GM10266 (cell line): ENCODE measurements around the gene CORT.
A peak's percentile ranks its signal among the peaks of the same experiment; 100 is the strongest.

Source experiments
- DNase-seq: peaks from one replicate; pipeline ENCODE4 v3.0.0; 2012; ENCODE audit errors: extremely low spot score
- TF ChIP-seq, protein P1 (sequence below): IDR thresholded peaks from 2 replicates; pipeline ENCODE4 v1.5.1; 2012; ENCODE audit warnings: mild to moderate bottlenecking, low read depth; ENCODE audit not compliant: control insufficient read depth, insufficient read depth; ENCODE audit errors: missing control alignments

CORT gene

DNA sequence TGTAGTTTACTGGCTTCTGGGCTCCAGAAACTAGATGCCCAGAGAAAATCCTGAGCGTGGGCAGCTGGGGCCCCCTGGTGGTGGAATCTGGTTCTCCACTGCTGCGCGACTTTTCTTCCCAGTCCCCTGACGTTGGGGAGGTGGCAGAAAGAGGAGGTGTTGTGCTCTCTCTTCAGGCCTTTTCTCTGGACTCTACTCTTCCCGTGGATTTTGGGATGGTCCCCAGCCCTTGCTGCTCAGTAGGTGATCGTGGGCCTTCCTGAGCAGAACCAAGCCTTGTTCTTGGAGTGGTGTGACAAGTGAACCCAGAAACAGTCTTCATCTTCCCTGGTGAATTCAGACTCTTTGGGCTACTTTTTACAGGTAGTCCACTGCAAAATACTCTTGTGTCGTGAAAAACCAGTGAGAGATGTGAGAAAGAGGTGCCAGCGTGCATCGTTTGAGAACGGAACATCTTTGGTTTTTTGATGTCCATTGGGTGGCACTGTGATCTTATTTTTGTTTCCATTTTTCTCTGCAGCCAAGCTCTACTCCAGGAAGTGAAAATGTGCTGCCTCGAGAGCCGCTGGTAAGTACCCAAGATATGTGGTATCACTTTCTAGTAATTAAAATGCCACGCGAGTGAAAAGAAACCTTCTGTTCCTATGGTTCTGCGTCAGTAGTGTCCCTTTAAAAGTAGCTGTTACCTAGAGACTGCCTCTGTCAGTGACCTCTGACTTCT is 45.1 kb downstream of the CORT start:
- peak; percentile 76 for DNase-seq
- TF ChIP-seq, protein P1, sequence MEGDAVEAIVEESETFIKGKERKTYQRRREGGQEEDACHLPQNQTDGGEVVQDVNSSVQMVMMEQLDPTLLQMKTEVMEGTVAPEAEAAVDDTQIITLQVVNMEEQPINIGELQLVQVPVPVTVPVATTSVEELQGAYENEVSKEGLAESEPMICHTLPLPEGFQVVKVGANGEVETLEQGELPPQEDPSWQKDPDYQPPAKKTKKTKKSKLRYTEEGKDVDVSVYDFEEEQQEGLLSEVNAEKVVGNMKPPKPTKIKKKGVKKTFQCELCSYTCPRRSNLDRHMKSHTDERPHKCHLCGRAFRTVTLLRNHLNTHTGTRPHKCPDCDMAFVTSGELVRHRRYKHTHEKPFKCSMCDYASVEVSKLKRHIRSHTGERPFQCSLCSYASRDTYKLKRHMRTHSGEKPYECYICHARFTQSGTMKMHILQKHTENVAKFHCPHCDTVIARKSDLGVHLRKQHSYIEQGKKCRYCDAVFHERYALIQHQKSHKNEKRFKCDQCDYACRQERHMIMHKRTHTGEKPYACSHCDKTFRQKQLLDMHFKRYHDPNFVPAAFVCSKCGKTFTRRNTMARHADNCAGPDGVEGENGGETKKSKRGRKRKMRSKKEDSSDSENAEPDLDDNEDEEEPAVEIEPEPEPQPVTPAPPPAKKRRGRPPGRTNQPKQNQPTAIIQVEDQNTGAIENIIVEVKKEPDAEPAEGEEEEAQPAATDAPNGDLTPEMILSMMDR: peak; percentile 86

DNA sequence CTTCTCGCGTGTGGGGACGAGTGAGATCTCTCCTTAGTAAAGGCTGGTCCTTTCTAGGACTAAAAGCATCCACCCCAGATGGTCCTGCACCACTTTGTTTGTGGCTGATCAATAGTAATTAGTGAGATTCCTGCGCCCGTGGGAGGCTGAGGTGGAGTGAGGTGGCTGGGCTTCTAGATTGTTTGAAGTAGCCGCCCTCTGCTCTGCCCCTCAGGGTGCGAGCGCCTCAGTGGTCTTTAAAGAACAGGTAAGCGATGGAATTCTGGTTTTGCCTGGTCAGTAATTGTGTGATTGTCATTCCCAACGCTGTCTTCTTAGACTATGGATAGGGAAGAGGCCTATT is 45.6 kb downstream of the CORT start:
- TF ChIP-seq, protein P1: no peak
- no peak for DNase-seq

DNA sequence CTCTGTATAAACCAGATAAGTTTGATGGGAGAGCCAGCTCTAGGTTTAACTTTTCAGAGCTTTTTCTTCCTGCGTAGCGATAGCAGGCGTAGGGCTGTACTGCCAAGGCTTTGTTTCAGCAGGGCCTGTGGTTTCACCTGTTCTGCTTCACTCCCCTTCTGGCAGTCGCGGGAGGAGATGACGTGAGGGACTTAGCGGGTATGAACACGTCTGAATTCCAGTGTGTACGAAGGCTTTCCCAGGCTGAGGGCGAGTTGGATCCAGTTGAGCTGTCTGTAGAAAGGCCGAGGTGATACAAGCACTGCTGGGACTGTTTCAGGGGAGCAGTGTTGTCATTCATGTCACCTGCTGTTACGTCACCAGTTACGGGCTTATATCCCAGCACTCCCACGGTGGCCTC is 46.1 kb downstream of the CORT start:
- TF ChIP-seq, protein P1: no peak
- no peak for DNase-seq

DNA sequence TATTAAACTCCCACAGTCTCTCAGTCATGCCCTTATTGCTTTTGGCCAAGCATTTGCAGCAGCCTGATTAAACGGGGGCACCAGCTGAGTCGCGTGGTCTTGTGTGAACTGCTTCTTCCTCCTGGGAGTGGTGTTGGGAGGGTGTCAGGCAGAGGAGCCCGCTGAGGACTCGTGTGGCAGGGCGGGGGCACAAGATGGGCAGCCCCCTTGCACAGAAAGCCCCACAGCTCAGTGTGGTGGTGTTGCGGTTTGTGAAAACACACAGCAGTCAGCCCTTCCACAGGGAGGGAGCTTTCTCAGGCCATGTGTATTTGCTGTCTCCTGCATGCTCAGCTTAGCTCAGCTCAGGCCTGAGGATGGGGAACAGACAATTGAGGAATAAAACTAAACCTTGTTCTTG is 47.3 kb downstream of the CORT start:
- DNase-seq: no peak
- TF ChIP-seq, protein P1: no peak

DNA sequence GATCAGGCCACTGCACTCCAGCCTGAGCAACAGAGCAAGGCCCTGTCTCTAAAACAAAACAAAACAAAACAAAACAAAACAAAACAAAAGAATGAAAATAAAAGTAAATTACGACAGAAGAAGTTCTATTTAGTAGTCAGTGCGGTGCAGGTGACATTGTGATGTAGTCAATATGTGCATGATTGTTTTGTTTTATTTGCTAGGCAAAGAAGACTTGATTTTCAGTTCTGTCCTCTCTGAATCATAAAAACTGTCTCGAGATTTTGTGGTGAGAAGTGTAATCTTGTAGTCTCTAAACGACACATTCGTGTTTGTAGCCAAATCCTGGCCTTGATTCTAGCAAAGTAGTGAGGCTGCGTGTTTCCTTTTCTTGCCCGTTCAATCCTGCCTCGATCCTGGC is 48.4 kb downstream of the CORT start:
- TF ChIP-seq, protein P1: no peak

More for the DNA sequence above, 48.4 kb downstream of the CORT start:
- DNase-seq: no peak
